OCI-LY1 (cell line): Measurements from ENCODE around the gene CIBAR2.

Experiments used
- CTCF ChIP-seq: fragments of 200-600 bp; sonication (generic), shearing (Covaris generic); IDR thresholded peaks from 2 replicates; pipeline ENCODE4 v1.5.1; 2017; ENCODE audit warnings: mild to moderate bottlenecking, antibody characterized with exemption, low read length, moderate library complexity, mixed read lengths
- EZH2 ChIP-seq: fragments of 200-600 bp; sonication (generic), shearing (Covaris generic); IDR thresholded peaks from 2 replicates; pipeline ENCODE4 v1.8.0; 2017; ENCODE audit warnings: borderline replicate concordance, mixed run types, mild to moderate bottlenecking, antibody characterized with exemption, low read length, moderate library complexity, mixed read lengths

- no peak for TF ChIP-seq CTCF
- no peak for TF ChIP-seq EZH2
Measured at GRCh38 chr16:85068746-85069145, 43.5 kb downstream of the CIBAR2 start.
